Uterus (tissue), 2 donors: Measurements from ENCODE around the gene NDFIP2.

Experiments used
- CTCF ChIP-seq, 4 experiments: fragments of 200-600 bp in 2 of 4; fragments of 450-650 bp in 2 of 4; sonication (generic) in 2 of 4; IDR thresholded peaks; one replicate each; pipeline ENCODE4 v1.5.1; 2016 to 2019; ENCODE audit warnings: antibody characterized with exemption in 4 of 4, mild to moderate bottlenecking in 2 of 4, moderate library complexity in 1 of 4
- POLR2A ChIP-seq, 2 donors: fragments of 450-650 bp; IDR thresholded peaks; one replicate each; pipeline ENCODE4 v1.6.1; 2016; ENCODE audit warnings: antibody characterized with exemption in 2 of 2, mild to moderate bottlenecking in 1 of 2, moderate library complexity in 1 of 2

GRCh38 chr13:79452239-79452913, 28.6 kb upstream of the NDFIP2 start:
- TF ChIP-seq CTCF (IDR thresholded peaks at IDR 0.05) (no peak), POLR2A (IDR thresholded peaks at IDR 0.05) (no peak)
